HepG2 (cell line): ENCODE results near the gene CABLES1. TPM values are rescaled to one million over a fixed set of nuclear protein-coding genes. Genes with fewer than 3 reads are reported as not detected.

Experiments
- BCLAF1 ChIP-seq: fragments of 450-650 bp; IDR thresholded peaks from 2 replicates; pipeline ENCODE4 v1.6.1; 2017; ENCODE audit warnings: mild to moderate bottlenecking
- CENPT ChIP-seq: sonication (generic); formaldehyde crosslinking; IDR thresholded peaks from 2 replicates; pipeline ENCODE4 v1.8.0; 2022; ENCODE audit warnings: low read depth, mild to moderate bottlenecking, moderate library complexity, missing genetic modification reagents
- MEIS1 ChIP-seq: sonication (generic); formaldehyde crosslinking; IDR thresholded peaks from 2 replicates; pipeline ENCODE4 v1.9.0; 2021; ENCODE audit warnings: mild to moderate bottlenecking, missing genetic modification reagents, moderate library complexity, borderline replicate concordance
- MEIS2 ChIP-seq: sonication (generic); formaldehyde crosslinking; IDR thresholded peaks from 2 replicates; pipeline ENCODE4 v1.9.0; 2021; ENCODE audit warnings: mild to moderate bottlenecking, missing genetic modification reagents
- NFIB ChIP-seq: sonication (generic); formaldehyde crosslinking; IDR thresholded peaks from 2 replicates; pipeline ENCODE4 v1.9.0; 2021; ENCODE audit warnings: missing genetic modification reagents, mild to moderate bottlenecking, borderline replicate concordance
- NR2C2 ChIP-seq: sonication (generic); formaldehyde crosslinking; IDR thresholded peaks from 2 replicates; pipeline ENCODE4 v1.4.0; 2020; ENCODE audit warnings: missing genetic modification reagents, mild to moderate bottlenecking, moderate library complexity, borderline replicate concordance
- TEAD3 ChIP-seq: optimal IDR thresholded peaks from 2 replicates; pipeline ENCODE3; 2016; ENCODE audit warnings: borderline replicate concordance
- TIGD3 ChIP-seq: sonication (generic); formaldehyde crosslinking; IDR thresholded peaks from 2 replicates; pipeline ENCODE4 v1.5.1; 2020; ENCODE audit warnings: mild to moderate bottlenecking, missing genetic modification reagents, borderline replicate concordance
- ZBTB26 ChIP-seq: IDR thresholded peaks from 2 replicates; pipeline ENCODE4 v1.6.1; 2016; ENCODE audit warnings: missing compliant biosample characterization, missing genetic modification reagents, borderline replicate concordance
- ZBTB38 ChIP-seq: sonication (generic); formaldehyde crosslinking; IDR thresholded peaks from 2 replicates; pipeline ENCODE4 v1.5.1; 2020; ENCODE audit warnings: mild to moderate bottlenecking, missing genetic modification reagents
- ZIK1 ChIP-seq: sonication (generic); formaldehyde crosslinking; IDR thresholded peaks from 2 replicates; pipeline ENCODE4 v1.5.0; 2020; ENCODE audit warnings: mild to moderate bottlenecking, low read depth, missing genetic modification reagents, borderline replicate concordance
- ZMYM3 ChIP-seq: sonication (generic); formaldehyde crosslinking; IDR thresholded peaks from 2 replicates; pipeline ENCODE4 v1.5.1; 2020; ENCODE audit warnings: mild to moderate bottlenecking, missing genetic modification reagents
- ZNF777 ChIP-seq: sonication (generic); formaldehyde crosslinking; IDR thresholded peaks from 2 replicates; pipeline ENCODE4 v1.4.0; 2020; ENCODE audit warnings: missing genetic modification reagents
- ZUFSP ChIP-seq: sonication (generic); formaldehyde crosslinking; IDR thresholded peaks from 2 replicates; pipeline ENCODE4 v1.9.0; 2021; ENCODE audit warnings: missing genetic modification reagents, mild to moderate bottlenecking, borderline replicate concordance
- polyA plus RNA-seq, 8 experiments: library from polyadenylated mRNA; depleted of rRNA in 3 of 8; stranded (reverse) in 7 of 8; unstranded in 1 of 8; fragments of >200 nt; fragmentation: Illumina TruSeq in 4 of 8; extraction: Trizol in 4 of 8; gene quantifications; 2 replicates each; pipeline versions ENCODE4 v1.2.1 to v1.2.3, GENCODE V29; 2011 to 2016; ENCODE audit warnings: low read depth in 4 of 8, missing spikeins in 1 of 8, mixed read lengths in 1 of 8; ENCODE audit not compliant: insufficient read depth in 1 of 8
- total RNA-seq, 5 experiments: library from RNA; depleted of rRNA; stranded (reverse); fragments of >200 nt; fragmentation: Illumina TruSeq; extraction: Trizol; gene quantifications; 2 replicates each; pipeline ENCODE4 v1.2.3, GENCODE V29; 2016; ENCODE audit warnings: low read depth in 1 of 5
- TF ChIP-seq, protein P1 (sequence below): IDR thresholded peaks from 2 replicates; pipeline ENCODE4 v1.6.1; 2012; ENCODE audit warnings: low read depth, low read length, improper control_type of control experiment
- TF ChIP-seq, protein P2 (sequence below), 2 experiments: fragments of 450-650 bp in 1 of 2; sonication (generic) in 1 of 2; formaldehyde crosslinking; IDR thresholded peaks; 2 replicates each; pipeline versions ENCODE4 v1.5.0 to v1.8.0; 2020 to 2022; ENCODE audit warnings: mild to moderate bottlenecking in 1 of 2, missing genetic modification reagents in 1 of 2
- TF ChIP-seq, protein P3 (sequence below): sonication (generic); formaldehyde crosslinking; IDR thresholded peaks from 2 replicates; pipeline ENCODE4 v1.8.0; 2022; ENCODE audit warnings: missing genetic modification reagents, low read depth, mild to moderate bottlenecking, borderline replicate concordance

The CABLES1 gene
- total and polyA plus RNA-seq, 2 of the 13 experiments (the other 11 are each of a cell fraction or from before 2014, with no cell fraction given), result 14.7 to 25.8 TPM

DNA sequence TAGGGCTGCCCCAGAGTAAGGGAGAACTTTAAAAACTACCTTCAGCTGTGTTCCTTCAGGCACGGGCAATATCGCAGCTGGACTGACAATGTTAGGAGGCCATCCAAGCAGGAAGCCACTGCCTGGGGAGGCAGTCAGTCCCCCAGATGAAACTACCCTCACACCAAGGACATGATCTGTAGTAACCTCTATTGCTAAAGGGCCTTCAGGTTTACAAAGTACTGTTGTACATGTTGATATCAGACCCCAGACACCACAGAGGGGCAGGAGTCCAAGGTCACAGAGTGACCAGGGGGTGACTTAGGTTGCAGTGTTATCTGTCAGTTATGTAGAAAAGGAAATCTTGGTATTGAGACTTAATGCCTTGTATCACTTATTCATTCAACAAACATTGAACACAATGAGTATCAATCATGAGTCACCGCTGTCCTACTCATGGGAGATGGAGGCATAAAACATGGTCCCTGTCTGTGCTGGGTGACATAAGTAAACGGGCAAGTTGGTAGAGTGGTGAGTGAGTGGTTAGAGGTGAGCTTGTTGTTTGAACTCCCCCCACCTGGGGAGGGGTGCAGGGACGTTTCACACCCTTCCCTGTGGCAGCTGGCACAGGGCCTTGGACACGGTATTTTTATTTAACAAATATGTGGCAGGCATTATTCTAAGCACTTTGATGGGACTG lies 7.1 kb downstream of the CABLES1 start (continued):
- no peak for TF ChIP-seq ZIK1 (CRISPR knock-in tag)
- peak; percentile 29 for TF ChIP-seq NR2C2 (CRISPR knock-in tag)
- no peak for TF ChIP-seq ZBTB38 (CRISPR knock-in tag)
- no peak for TF ChIP-seq ZUFSP (CRISPR knock-in tag)
- TF ChIP-seq TEAD3 (CRISPR knock-in tag), result peak; percentile 62
- TF ChIP-seq, protein P1, sequence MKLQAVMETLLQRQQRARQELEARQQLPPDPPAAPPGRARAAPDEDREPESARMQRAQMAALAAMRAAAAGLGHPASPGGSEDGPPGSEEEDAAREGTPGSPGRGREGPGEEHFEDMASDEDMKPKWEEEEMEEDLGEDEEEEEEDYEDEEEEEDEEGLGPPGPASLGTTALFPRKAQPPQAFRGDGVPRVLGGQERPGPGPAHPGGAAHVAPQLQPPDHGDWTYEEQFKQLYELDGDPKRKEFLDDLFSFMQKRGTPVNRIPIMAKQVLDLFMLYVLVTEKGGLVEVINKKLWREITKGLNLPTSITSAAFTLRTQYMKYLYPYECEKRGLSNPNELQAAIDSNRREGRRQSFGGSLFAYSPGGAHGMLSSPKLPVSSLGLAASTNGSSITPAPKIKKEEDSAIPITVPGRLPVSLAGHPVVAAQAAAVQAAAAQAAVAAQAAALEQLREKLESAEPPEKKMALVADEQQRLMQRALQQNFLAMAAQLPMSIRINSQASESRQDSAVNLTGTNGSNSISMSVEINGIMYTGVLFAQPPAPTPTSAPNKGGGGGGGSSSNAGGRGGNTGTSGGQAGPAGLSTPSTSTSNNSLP, result peak; percentile 57; the same call in 1 of the 2 replicates
- peak; percentile 88 for TF ChIP-seq ZMYM3 (CRISPR knock-in tag)
- no peak for TF ChIP-seq NFIB (CRISPR knock-in tag)
- no peak; the same call in 1 of the 2 replicates for TF ChIP-seq ZNF777
- no peak for TF ChIP-seq ZBTB26 (CRISPR knock-in tag)
- no peak for TF ChIP-seq MEIS2 (CRISPR knock-in tag)
- TF ChIP-seq, protein P2, sequence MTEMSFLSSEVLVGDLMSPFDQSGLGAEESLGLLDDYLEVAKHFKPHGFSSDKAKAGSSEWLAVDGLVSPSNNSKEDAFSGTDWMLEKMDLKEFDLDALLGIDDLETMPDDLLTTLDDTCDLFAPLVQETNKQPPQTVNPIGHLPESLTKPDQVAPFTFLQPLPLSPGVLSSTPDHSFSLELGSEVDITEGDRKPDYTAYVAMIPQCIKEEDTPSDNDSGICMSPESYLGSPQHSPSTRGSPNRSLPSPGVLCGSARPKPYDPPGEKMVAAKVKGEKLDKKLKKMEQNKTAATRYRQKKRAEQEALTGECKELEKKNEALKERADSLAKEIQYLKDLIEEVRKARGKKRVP (CRISPR knock-in tag; IDR thresholded peaks at IDR 0.05), result no peak
- no peak for TF ChIP-seq BCLAF1
- no peak for TF ChIP-seq CENPT (CRISPR knock-in tag)
- no peak for TF ChIP-seq TIGD3
- TF ChIP-seq, protein P3, sequence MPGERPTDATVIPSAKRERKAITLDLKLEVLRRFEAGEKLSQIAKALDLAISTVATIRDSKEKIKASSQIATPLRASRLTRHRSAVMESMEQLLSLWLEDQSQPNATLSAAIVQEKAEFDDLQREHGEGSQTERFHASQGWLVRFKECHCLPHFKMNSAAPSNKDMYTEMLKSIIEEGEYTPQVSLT (CRISPR knock-in tag), result no peak
- no peak for TF ChIP-seq MEIS1 (CRISPR knock-in tag)
